ENCODE data around the gene CCDC187.
A peak's percentile ranks its signal among the peaks of the same experiment; 100 is the strongest.
"Not testable (repeated sequence)": the region's sequence is repeated elsewhere in the genome, so short reads cannot be mapped to it uniquely, and the experiment has no call there.

CCDC187 gene

DNA sequence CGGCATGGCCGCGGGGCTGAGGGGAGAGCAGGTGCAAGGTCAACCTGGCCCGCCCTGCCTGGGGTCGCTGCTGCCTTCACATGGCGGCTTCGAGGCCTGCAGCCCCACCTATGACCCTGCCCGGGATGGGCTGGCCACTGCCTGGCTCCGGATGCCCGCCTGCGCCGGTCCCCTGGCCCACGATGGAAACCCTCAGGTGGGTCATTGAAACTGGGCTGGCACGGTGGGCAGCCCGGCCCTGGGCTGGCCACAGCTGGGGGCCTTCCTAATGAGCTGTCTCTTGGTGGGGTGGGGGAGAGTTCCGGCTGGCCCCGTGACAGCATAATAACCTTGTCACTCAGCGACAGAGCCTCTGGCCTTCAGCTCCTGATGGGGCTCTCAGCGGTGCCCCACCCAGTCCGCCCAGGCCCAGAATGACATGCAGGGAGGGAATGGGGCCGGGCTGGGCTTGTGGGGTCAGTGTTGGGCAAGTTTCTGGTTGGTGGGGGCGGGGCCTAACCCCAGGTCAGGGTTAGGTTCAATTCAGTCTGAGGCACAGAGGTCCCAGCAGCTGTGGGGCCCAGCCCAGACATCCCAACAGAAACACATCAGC lies at the start of gene CCDC187:
Gene CCDC187, minus strand, starts transcription at position 270 of the 592 bp plus-strand sequence. Its CDS starts 264 bp downstream, at position 6.
- DNase-seq (ENCODE audit: low read depth, low spot score) = no peak

DNA sequence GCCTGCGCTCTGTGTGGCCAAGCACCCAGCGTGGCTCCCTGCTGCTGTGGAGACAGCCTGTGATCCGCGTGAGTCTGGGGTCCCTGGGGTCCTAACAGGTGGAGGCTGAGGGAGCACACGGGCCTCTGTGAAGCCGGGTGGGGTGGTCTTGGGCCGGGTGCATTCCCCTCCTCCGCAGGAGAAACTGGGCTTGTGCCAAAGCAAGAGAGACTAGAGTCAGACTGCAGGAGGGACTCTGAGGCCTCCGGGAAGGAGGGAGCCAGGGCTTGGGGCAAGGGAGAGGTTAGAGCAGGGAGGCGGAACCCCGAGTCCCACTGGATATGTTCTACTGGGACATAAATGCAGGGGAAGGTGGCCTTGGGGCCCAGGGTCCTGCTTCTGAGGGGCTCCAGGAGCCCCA lies 49.2 kb upstream of the CCDC187 start:
- no peak for DNase-seq (ENCODE audit: low read depth, low spot score)

DNA sequence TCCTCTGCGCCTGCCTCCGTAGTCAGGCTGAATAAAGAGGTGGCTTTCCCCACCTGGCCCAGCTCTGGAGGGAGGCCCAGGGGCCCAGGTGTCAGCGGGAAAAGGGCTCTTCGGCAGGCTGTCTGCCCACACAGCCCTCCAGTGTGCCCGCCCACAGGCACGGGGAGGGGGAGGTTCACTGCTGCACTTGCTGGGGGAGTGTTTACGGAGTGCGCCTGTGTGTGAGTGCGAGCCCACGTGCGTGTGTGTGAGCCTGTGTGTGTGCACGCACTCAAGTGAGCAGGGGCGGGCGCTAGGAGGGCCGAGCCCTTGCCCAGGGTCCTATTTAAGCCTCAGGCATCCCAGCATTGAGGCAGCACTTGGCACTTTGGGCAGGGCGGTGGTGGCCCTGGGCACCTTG lies 48.8 kb upstream of the CCDC187 start:
- no peak for DNase-seq (ENCODE audit: low read depth, low spot score)

DNA sequence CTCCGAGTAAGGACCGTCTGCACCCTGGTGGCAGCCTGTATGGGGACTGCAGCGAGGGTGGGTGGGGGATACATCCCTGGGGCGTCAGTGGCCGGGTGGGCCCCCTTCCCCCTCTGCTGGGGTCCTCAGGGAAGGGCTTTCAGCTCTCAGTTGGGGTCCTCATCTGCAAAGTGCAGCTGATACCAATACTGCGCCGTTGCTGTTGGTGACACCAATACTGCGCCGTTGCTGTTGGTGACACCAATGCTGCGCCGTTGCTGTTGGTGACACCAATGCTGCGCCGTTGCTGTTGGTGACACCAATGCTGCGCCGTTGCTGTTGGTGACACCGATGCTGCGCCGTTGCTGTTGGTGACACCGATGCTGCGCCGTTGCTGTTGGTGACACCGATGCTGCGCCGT lies 48.0 kb upstream of the CCDC187 start:
- DNase-seq (ENCODE audit: low read depth, low spot score) = not testable (repeated sequence)

DNA sequence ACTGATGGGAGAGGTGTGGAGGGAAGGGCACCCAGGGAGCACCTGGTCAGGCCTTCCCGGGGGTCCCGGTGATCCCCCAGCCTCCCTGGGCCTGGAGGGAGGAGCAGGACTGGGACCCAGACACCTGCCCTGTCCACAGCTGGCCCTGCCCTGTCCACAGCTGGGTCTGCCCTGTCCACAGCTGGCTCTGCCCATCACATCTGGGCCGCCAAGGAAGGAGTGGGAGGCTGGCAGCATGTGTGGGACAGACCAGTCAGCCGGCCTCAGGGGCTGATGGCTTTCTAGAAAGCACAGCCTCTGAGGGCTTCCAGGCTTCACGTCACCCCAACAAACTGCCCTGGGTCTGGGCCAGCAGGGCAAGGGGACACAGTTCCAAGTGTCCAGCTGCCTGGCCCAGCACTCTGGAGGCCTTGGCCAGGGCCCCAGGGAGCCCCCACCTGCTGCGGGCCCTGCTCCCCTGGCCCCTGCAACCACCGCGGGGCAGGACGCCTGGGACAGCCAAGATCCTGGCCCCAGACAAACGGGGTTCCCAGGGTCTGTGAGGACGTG lies 47.4 kb upstream of the CCDC187 start:
- DNase-seq (ENCODE audit: low read depth, low spot score) = no peak

DNA sequence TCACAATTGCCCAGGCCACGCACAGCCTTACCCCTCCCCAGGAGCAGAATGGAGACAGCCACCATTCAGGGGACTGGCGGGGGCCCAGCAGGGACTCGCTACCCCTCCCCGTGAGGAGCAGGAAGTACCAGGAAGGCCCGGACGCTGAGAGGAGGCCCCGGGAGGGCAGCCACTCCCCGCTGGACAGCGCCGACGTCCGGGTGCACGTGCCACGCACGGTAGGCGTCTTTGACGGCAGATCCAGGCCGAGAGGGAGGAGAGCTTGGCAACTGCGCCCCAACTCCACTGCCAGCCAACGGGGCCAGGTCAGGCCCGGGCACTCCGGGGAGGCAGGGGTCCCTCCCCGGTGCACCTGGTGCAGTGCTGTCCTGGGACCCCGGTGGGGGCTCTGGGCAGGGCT lies 45.7 kb upstream of the CCDC187 start:
- no peak for DNase-seq (ENCODE audit: low read depth, low spot score)

DNA sequence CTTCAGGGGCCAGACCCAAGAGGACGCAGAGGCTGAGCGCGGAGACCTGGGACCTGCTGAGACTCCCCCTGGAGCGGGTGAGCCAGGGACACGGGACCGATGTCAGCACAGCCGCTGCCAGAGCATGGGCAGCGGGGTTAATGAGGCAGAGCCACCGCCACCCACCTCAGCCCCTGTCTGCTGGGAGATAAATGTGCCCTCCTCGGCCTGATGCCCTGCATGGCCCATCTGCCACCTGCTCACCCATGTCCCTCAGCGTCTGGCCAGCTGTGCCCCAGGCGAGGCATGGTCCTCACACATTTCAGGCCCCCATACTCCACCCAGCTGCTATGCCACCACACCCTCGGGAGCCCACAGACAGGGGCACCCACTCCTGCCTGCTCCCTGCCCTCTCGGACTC lies 44.8 kb upstream of the CCDC187 start:
- DNase-seq (ENCODE audit: low read depth, low spot score) = no peak

DNA sequence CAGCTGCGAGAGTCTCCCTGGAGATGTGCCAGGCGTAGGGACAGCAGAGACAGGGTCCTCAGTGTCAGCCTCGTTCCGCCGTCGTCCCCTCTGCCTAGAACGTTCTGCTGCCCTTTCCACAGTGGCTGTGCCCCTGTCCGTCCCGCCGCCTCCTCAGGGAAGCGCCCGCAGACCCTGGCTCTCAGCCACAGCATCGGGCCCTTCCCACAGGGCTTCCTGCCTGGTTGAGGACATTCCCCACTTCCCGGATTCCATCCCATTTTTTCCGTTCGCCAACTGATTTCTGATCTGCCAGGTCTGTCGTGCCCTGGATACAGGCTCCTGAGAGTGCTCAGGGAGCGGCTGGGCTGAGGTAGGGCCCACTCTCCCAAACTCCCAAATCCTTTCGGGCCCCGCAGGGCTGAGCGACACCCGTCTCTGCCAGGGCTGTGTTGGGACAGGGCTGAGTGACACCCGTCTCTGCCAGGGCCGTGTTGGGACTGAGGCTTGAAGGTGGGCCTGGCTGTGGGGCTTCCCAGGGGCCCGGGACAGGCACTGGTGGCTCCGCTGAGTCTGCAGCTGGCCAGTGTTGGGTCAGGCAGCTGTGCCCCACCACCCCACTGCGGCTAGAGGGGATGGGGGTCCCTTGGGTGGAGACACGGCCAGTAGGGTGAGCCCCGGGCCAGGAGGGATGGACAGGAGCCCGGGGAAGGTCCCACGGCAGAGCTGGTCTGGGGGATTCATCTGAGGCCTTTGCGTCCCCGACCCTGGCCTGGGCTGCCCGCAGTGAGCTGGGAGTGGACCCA lies 43.8 kb upstream of the CCDC187 start:
- peak; percentile 63 for DNase-seq (ENCODE audit: low read depth, low spot score)

DNA sequence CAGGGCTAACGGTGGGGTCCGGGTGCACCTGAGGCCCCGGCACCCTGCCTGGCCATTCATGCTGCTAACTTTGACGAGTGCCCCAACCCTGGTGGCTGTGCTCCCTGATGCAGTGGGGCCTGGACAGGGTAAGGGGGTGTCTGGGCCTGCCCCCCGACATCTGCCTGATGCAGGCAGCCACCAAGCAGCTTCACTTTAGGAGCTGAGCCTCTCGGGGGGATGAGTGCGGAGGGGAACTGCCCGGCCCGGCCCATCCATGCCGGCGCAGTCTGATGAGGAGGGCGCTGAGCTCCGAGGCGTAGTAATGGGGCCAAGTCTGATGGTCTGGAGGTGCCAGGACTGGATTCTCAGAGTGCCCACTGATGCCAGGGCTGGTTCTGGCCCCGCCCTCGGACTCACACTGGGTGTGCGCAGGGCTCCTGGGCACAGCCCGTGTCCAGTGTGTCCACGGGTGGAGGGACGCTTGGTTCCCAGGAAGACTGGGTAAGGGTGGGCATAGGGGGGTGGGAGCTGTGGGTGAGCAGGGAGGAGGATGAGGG lies 43.1 kb upstream of the CCDC187 start:
- no peak for DNase-seq (ENCODE audit: low read depth, low spot score)

DNA sequence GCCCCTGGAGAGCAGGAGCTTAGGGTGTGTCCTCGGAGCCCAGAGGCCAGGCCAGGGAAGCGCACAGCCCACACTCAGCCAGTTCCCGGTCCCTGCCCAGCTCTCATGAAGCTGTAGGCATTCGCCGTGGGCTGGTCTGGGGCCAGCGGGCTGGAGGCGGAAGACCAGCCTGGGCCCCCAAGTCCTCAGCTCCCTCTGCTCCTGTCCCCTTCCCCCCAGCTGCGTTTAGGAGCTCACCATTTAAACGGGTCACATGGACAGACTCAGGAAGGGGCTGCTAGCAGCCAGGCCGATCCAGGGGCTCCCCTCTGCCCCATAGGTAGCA lies 42.2 kb upstream of the CCDC187 start:
- no peak for DNase-seq (ENCODE audit: low read depth, low spot score)

DNA sequence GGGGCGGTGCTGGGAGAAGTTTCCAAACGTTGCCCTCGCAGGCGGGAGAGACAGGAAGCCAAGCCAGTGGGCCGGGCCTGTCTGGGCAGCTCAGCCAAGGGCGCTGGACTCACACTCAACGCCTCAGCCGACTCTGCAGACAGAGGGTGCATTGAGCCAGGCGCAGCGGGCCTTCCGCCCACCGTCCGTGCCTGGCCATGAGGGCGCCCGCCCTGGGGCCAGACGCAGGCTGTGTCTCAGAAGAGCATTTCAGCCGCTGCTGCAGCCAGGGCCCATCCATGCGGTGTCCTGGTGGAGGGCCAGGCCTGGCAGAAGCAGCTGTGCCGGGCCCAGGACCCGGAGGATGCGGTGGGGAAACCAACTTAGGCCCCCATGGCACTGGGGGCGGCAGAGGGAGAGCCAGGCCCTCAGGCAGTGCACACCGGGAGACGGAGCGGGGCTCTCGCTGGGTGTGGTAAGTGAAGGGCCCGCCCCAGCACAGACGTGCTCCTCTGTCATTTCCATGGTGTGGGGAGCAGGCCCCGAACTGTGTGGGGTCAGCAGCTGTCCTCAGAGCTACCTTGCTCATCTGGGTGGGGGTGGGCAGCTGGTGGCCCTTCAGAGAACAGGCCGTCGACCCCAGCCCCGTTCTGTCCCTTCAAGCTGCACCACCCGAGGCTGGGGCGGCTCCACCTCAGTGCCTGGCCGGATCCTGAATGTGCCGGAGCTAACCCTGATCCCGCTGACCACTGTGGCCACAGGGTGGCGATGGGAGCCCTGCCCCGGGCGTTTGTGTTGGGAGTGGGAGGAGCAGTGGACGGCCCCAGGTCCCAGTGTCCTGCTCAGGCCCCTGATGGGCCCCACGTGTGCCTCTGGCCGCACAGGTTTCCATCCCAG lies 41.6 kb upstream of the CCDC187 start:
- peak; percentile 70 for DNase-seq (ENCODE audit: low read depth, low spot score)

DNA sequence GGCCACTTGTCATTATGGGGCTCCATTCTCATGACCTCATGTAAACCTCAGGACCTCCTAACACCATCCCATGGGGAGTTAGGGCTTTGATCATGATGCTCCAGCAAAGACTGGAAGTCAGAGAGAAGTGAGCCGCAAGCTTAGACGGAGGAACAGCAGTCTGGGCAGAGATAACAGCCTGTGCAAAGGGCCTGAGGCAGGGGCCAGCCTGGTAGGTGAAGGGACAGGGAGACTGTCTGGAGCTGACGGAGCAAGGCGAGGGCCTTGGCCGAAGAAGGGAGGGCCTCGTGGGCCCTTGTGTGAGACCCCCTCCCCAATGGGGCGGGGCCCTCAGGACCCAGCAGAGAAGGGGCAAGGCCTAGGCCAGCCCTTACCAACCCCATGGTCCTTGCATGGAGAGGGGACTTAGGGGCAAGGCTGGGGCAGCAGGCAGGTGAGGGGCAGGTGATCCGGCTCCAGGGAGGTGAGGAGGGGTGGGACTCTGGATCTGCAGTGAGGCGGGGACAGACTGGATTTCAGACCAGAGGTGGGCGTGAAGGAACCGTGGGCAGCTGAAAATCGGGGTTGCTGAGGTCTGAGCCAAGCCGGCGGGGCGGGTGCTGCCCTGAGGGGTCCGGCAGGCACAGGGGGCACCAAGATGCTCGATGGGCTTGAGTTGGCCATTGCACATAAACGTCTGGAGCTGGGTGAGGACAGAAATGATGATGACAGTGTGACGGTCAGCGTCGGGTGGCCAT lies 40.8 kb upstream of the CCDC187 start:
- no peak for DNase-seq (ENCODE audit: low read depth, low spot score)

DNA sequence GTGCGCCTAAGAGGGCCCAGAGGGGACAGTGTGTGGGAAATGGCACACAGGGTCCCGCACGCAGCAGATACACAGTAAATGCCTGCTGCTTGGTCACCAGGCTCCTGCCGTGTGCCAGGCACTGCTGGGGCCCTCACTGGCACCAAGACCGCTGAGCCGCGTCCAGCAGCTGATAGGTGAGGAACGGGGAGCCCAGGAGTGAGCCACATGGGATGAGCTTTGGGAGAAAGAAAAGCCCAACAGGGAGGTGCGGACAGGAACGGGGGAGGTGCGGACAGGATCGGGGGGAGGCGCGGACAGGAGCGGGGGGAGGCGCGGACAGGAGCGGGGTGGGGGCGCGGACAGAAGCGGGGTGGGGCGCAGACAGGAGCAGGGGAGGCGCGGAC lies 40.0 kb upstream of the CCDC187 start:
- no peak for DNase-seq (ENCODE audit: low read depth, low spot score)

DNA sequence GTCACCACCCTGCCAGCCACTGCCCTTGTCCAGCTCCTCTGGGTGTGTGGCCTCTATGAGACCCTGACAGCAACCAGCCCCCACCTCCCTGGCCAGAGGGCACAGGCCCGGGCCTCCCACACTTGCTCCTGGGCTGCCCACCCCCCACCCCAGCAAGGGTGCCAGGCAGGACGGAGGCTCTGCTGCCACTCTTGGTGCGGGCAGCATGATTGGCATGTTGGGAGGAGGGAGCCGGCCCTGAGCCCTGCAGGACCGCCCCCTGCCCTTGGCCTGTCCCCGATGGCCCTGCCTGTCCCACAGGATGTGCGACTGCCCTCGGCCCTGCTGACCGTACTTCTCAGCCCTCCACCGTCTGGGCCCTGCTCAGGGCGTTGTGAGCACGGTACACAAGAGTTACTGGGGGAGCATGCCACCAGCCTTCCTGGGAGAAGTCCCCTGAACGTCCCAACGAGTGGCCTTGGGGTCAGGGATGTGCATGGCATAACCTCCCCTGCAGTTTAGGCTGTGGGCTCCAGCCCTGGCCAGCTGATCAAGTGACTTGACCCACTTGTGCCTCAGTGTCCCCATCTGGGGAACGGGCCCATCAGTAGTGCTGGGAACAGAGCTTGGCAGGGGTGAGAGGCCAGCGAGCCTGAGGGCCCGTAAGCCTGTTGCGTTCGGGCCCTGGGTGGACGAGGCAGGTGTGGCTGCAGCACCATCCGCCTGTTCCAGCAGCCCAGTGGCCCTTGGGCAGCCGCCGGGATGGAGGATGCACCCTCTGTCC lies 39.4 kb upstream of the CCDC187 start:
- no peak for DNase-seq (ENCODE audit: low read depth, low spot score)

DNA sequence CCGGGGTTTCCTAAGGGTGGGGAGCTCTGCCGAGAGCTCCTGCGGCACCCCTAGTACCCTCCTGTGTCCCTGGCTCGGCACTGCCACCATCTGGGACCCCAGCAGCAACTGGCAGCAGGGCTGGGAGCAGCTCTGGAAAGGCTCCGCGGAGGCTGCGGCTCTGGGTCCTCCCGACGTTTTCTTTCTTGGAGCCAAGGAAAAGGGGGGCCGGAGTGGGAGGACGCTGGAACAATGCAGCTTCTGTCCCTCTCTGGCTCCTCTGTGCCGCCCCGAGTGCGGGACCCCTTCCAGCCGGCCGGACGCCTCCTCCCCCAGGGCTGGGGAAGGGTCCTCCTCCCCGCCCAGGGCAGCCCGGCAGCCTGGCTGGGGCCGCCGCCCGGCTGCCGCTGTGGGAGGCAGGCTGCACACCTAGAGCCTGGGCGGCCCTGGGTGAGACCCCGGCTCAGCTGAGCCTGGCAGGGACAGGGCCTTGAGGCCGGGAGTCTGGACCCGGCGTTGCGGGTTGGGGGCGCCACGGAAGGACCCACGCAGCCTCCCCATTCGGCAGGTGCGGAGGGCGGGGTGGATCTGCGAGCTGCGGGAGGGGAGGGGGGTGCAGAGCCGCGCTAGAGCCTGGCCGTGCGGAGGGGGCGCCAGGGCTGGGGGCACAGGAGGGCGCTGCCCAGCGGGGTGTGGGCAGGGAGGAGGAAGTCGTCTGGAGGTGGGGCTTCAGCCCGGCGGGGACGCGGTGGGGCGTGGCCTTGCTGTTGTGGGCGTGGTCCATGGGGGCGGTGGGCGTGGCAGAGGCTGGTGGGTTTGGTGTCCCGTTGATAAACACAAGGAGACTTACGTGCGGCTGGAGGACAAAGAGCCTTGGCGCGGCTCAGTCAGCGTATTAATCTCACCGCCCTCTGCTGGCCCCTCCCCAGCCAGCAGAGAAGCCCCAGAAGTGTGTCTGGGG lies 38.6 kb upstream of the CCDC187 start:
- DNase-seq (ENCODE audit: low read depth, low spot score) = peak; percentile 93

DNA sequence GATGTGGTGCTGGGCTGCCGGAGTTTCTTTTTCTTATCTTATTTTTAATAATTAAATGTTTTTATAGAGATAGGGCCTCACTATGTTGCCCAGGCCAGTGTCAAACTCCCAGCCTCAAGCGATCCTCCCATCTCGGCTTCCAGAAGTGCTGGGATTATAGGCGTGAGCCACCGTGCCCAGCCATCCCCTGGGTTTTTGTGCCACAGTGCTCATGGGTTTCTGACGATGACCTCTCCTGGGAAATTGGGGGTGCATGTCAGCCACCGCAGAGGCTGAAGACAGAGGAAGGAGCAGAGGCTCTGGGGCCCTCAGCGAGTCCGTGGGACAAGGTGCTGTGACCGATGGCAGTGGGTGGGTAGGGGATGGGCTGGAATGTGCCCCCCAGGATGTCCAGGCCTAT lies 37.9 kb upstream of the CCDC187 start:
- DNase-seq (ENCODE audit: low read depth, low spot score) = no peak

DNA sequence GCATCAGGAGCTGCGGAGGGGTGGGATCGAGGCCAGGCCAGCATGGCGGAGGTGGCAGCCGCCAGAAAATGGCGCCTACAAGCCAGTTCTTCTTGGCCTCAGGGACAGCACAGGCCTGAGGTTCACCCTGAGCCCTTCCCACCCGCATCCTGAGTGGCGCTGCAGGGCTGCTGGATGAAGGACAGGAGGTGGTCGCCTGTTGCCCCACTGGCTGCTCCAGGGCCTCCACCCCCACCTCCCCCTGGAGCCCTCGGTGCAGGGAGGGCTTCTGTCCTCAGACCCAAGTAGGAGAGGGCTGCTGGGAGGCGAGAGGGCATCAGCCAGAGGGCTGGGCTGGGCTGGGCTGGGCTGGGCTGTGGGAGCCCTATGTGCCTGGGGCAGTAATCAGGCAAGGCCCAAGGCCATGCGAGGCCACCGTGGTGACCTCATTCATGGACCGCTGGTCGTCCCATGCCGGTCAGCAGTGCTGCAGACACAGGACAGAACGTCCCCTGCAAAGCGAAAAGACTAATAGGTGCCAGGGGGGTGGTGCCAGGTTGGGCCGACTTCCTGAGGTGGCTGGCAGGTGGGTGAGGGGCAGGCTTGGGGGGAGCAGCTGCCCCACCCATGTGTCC lies 37.3 kb upstream of the CCDC187 start:
- no peak for DNase-seq (ENCODE audit: low read depth, low spot score)

DNA sequence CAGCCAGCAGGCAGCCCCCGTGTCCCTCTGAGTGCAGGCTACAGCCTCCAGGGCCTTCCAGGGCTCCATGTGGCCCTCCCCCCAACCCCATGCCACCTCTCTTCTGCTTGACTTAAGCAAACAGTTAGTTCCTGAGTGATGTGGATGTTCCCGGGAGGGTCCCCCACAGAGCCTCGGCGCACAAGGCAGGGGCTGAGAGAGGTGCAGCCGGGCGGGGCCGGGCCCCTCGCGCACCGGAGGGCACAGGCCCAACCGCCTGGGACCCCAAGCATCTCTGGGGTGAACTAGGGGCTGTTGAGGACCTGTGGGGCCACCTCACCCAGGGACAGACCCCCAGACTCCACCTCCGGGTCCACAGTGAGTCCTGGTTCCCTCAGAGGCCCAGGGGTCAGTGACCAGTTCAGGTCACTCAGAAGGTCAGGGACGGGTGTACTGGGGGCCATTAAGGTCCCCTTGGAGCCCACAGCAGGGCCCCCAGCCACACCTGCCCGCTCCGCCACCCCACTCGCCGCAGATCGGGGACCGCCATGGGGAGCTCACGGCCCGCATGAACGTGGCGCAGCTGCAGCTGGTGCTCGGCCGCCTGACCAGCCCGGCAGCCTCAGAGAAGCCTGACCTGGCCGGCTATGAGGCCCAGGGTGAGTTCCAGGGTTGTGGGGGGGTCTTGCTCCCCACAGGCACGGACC lies 36.6 kb upstream of the CCDC187 start:
- DNase-seq (ENCODE audit: low read depth, low spot score) = no peak

DNA sequence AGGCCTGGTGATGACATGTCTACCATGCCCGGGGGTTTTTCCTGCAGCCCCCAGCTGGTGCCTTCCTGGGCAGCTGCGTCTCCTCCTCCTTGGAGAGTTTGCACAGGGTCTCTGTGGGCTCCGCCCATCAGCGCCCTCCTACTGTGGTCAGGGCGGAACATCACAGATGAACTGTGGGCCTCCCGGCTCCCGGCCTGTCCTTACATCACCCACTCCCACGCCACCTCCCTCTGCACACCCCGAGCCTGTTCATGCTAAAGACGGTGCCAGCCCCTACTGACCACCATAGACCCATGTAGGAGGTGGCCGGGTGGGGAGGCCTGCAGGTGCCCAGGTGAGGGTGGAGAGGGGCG lies 36.0 kb upstream of the CCDC187 start:
- no peak for DNase-seq (ENCODE audit: low read depth, low spot score)
